Activated CD8-positive, alpha-beta T cell treated with anti-CD3 and anti-CD28 coated beads for 36 hours (primary cell): ENCODE results near the gene PRPH. TPM values are rescaled to one million over a fixed set of nuclear protein-coding genes. Genes with fewer than 3 reads are reported as not detected.

Experiments used
- ATAC-seq: fragments of 200-7000 bp; cut with Tn5 transposase; one replicate; pipeline ENCODE4 v1.10.0; 2021; ENCODE audit warnings: mild to moderate bottlenecking, moderate library complexity
- CTCF ChIA-PET: fragments of 350-600 bp; sonication (Branson Sonifier 250); formaldehyde crosslinking; loops from one replicate; lab custom pipeline; 2021; ENCODE audit warnings: antibody characterized with exemption; lab: Charles Lee
- POLR2A ChIA-PET: fragments of 350-600 bp; sonication (Branson Sonifier 250); formaldehyde crosslinking; loops from one replicate; lab custom pipeline; 2021; ENCODE audit warnings: antibody characterized with exemption; lab: Charles Lee
- DNase-seq: peaks from one replicate; pipeline ENCODE4 v3.0.0-alpha.2; 2020
- H3K27ac Mint-ChIP-seq: one replicate; pipeline ENCODE4 v1.8.0; 2021; ENCODE audit warnings: mild to moderate bottlenecking, mixed read lengths
- H3K27me3 Mint-ChIP-seq: one replicate; pipeline ENCODE4 v1.8.0; 2021; ENCODE audit warnings: mixed read lengths
- H3K36me3 Mint-ChIP-seq: one replicate; pipeline ENCODE4 v1.8.0; 2021; ENCODE audit warnings: low read depth, mixed read lengths
- H3K4me1 Mint-ChIP-seq: one replicate; pipeline ENCODE4 v1.8.0; 2021; ENCODE audit warnings: low read depth, mixed read lengths
- H3K4me3 Mint-ChIP-seq: one replicate; pipeline ENCODE4 v1.8.0; 2021; ENCODE audit warnings: mild to moderate bottlenecking, moderate library complexity, mixed read lengths
- H3K9me3 Mint-ChIP-seq: one replicate; pipeline ENCODE4 v1.8.0; 2021; ENCODE audit warnings: mixed read lengths
- CTCF ChIP-seq: fragments of 200-600 bp; IDR thresholded peaks from one replicate; pipeline ENCODE4 v1.8.0; 2022; ENCODE audit warnings: antibody characterized with exemption, mild to moderate bottlenecking
- intact Hi-C: fragments of 100-400 bp; cut with micrococcal nuclease; formaldehyde crosslinking; loops from one replicate; pipeline ENCODE4 v1.10.0; 2022
- total RNA-seq, 2 experiments: library from RNA; stranded (reverse); gene quantifications; one replicate each; pipeline ENCODE4 v1.2.3, GENCODE V29; 2021

PRPH gene
- total RNA-seq, 2 experiments from 2014 or later, result not detected

- intact Hi-C loops, result no loop called here
- no peak for ATAC-seq
- Mint-ChIP-seq H3K4me3 (no peak overlapping the region), H3K36me3 (peaks cover 29% of the 10 kb centered on the region), H3K9me3 (no peaks in the 10 kb centered on the region), H3K27ac (no peak overlapping the region), H3K4me1 (peaks cover 2% of the 10 kb centered on the region), H3K27me3 (peaks cover 27% of the 10 kb centered on the region)
- DNase-seq, result no peak
- no peak for TF ChIP-seq CTCF
- CTCF ChIA-PET, result interaction anchor here (1.2 to 4.1 kb wide), 3 partner anchors 12 to 17 kb away, joined by 5 to 52 read pairs (median 34); partner anchors contain the start of gene DNAJC22
- POLR2A ChIA-PET, result interaction anchor here (1.3 to 3.3 kb wide), 3 partner anchors 7 to 45 kb away, joined by 3 to 17 read pairs (median 6); partner anchors contain the start of genes SPATS2 and TROAP
Measured at GRCh38 chr12:49330032-49330619, 35.2 kb downstream of the PRPH start.

GRCh38 chr12:49330631-49331379 is 35.9 kb downstream of the PRPH start:
- ChIA-PET CTCF (interaction anchor here (0.7 to 4.1 kb wide), 16 partner anchors 8 to 240 kb away, joined by 3 to 52 read pairs (median 8); partner anchors contain the start of genes DNAJC22, PRPH and TROAP), POLR2A (interaction anchor here (1.2 to 3.3 kb wide), 6 partner anchors 8 to 65 kb away, joined by 3 to 17 read pairs (median 6); partner anchors contain the start of genes PRPH, SPATS2, TROAP and TUBA1C)
- H3K36me3 Mint-ChIP-seq, result peaks cover 26% of the 10 kb centered on the region

DNA sequence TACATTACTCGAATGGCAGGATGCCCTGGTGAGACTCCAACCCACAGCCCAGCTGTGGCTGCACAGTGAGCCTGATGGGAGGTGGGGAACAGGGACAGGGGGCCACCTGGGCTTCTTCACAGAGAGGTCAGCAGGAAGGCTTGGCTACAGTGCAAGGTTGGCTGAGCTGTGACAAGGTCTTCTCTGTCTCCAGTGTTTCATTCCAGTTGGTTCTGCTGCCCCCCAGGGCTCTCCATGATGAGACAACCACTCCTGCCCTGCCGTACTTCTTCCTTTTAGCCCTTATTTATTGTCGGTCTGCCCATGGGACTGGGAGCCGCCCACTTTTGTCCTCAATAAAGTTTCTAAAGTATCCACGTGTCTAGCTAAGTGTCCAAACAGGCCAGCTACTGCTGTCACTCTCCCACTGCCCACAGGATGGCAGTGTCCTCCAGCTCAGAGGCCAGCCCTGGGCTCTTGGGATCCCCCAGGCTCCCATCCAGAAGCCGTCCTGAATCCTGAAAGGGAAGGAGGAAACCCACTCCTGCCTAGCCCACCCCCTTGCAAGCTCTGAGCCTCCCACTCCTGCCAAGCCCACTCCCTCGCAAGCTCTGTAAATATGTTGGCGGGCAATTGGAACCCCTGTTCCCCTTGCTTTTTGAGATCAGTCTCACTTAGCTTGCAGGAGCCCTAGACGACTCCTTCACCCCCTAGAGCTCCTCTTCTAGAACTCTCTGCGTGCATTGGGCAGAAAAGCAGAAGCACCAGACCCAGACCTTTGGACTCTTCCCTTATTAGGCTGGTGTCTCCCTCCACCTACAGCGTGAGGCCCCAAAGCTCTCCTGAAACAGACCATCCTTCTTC is 36.7 kb downstream of the PRPH start:
- H3K36me3 Mint-ChIP-seq, result peaks cover 25% of the 10 kb centered on the region
- TF ChIP-seq CTCF, result peak; percentile 56

More at GRCh38 chr12:49330631-49331379, 35.9 kb downstream of the PRPH start:
- TF ChIP-seq CTCF, result no peak
- intact Hi-C loops, result no loop called here
- ATAC-seq (no peak), DNase-seq (no peak)
- Mint-ChIP-seq H3K4me1 (peaks cover 2% of the 10 kb centered on the region), H3K9me3 (no peaks in the 10 kb centered on the region), H3K4me3 (no peak overlapping the region), H3K27me3 (peaks cover 34% of the 10 kb centered on the region), H3K27ac (no peak overlapping the region)

DNA sequence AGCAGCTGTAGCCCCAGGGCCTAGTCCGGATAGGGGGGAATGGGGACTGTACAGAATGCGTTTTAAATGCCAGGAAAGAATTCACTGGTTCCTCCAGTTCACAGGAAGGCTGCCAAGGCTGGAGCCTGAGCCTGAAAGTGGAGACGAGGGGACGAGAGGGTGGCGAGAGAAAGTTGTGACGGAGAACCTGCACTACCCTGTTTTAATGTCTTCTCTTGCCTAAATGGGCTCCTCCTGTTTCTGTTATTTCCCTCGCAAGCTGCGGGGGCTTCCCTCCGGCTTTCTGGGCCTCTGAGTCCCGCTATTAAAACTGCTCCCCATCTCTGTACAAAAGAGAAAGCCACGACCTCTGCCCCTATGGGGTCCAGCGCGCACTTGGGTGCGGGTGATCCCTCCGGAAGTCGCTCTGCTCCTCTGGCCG is 37.5 kb downstream of the PRPH start:
- H3K4me1 Mint-ChIP-seq, result peaks cover 9% of the 10 kb centered on the region
- ChIA-PET POLR2A (interaction anchor here (1.2 to 3.3 kb wide), 5 partner anchors 9 to 67 kb away, joined by 3 to 17 read pairs (median 5); partner anchors contain the start of genes PRPH, TROAP and TUBA1C), CTCF (interaction anchor here (0.6 to 4.1 kb wide), 14 partner anchors 10 to 377 kb away, joined by 3 to 52 read pairs (median 9); partner anchors contain the start of genes DNAJC22, PRPH and TROAP)
- no peak for TF ChIP-seq CTCF
- DNase-seq (no peak), ATAC-seq (no peak)
- intact Hi-C loops, result no loop called here
- no peak overlapping the region for H3K4me3 Mint-ChIP-seq
- no peaks in the 10 kb centered on the region for H3K9me3 Mint-ChIP-seq
- no peak overlapping the region for H3K27ac Mint-ChIP-seq
- peaks cover 20% of the 10 kb centered on the region for H3K36me3 Mint-ChIP-seq
- peaks cover 45% of the 10 kb centered on the region for H3K27me3 Mint-ChIP-seq

More for the DNA sequence above, 36.7 kb downstream of the PRPH start:
- intact Hi-C loops, result no loop called here
- H3K4me1 Mint-ChIP-seq, result peaks cover 3% of the 10 kb centered on the region
- POLR2A ChIA-PET, result interaction anchor here (1.2 to 3.3 kb wide), 6 partner anchors 8 to 66 kb away, joined by 3 to 17 read pairs (median 4); partner anchors contain the start of genes PRPH, TROAP and TUBA1C
- peak; percentile 36 for DNase-seq
- CTCF ChIA-PET, result interaction anchor here (0.6 to 4.1 kb wide), 19 partner anchors 9 to 377 kb away, joined by 3 to 52 read pairs (median 7); partner anchors contain the start of genes DNAJC22, PRPH and TROAP
- peaks cover 36% of the 10 kb centered on the region for H3K27me3 Mint-ChIP-seq
- ATAC-seq, result peak; percentile 58
- H3K27ac Mint-ChIP-seq, result no peak overlapping the region
- no peaks in the 10 kb centered on the region for H3K9me3 Mint-ChIP-seq
- no peak overlapping the region for H3K4me3 Mint-ChIP-seq
